Kidney capillary endothelial cell (primary cell): ENCODE data around the gene KIF5C.

Experiments
- DNase-seq: peaks from one replicate; pipeline ENCODE4 v3.0.0-alpha.2; 2018; ENCODE audit warnings: low spot score

KIF5C gene

DNA sequence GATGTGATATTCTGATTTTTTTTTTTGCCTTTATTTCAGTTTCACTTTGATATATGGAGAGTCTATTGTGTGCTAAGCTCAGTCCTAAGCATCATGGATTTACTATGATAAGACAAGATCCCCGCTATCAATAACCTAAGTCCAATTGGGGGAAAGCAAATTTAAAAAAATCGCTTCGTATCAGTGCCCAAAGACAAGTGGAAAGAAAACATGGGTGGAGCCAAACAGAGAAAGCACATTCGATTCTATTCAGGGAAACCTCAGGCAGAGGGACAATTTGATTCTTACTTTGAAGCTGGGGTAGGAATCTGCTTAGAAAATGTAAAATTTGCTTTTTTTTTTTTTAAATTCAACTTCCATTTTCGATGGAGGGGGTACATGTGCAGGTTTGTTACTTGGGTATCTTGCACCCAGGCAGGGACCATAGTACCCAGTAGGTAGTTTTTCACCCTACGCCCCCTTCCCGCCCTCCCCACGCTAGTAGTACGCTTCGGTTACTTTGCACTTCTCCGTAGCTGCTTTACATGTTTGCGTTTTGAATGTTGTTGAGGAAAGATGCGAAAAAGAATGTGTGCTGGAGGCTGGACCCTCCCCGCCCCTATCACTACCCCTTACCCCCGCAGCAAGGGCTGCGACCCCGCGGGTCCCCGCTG is 12.4 kb downstream of the KIF5C start:
- no peak for DNase-seq

- DNase-seq = no peak
These were observed 13.0 kb downstream of the KIF5C start for GRCh38 chr2:148888003-148888501.

GRCh38 chr2:148888986-148889385 is 14.0 kb downstream of the KIF5C start:
- no peak for DNase-seq

DNA sequence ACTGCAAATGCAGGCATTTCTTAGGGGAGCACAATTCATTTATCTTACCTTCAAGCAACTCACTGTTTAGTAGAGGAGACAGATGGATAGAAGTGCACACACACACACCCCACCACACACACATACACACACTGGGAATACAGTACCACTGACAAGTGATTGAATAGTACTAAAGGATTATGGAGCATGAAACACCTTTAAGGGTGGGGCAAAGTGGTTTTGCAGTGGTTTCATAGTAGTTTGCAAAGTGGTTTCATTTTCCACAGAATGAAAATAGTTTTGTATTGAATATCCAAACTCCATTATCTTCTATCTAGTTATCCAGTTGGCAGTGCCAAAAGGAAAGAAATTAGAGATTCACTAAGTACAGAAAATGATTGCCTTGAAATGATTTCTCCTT is 18.9 kb downstream of the KIF5C start:
- no peak for DNase-seq

DNA sequence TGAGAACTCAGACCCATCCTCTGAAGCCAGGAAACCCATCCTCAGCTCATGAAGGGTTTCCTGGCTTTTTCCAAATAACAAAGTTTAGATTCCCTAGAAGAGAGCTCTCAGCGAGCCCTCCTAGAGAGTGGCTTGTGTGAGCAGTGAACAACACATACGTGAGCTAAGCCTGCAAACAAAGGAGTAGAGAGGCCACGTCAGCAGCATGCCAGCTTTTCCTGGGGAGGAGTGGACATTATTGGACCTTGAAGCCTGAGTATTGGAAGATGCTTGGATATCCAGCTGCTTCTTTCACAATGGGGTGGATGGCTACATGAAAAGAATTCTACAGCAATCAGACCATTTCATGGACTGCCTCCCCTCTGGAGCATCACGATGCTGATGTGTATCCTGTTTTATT is 21.1 kb downstream of the KIF5C start:
- DNase-seq = no peak

DNA sequence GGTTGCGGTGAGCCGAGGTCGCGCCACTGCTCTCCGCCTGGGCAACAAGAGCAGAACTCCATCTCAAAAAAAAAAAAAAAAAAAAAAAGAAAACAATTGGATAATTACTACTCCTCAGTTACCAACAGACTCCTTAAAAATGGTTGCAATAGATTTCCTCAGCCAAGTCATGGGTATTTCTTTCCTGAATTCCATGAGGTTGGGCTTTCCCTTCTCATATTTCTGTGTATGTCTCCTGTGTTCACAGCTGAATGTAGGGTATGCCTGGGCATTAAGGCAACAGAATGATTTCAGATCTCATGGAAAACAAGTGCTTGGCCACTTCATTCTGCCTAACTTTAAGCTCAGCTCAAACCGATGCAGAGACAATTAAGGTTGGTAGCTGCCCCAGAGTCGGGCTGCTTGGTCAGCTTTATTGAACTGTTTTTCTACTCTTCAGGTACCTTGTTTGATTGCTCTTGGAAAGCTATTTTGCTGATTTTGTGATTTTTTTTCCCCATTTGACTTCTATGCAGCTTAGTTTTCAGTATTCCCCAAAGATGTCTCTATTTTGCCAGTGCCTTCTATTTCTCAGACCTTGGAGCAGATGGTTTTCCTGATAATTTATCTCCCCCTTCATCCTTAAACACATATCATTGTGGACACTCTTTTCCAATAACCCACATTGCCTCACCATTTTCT is 24.8 kb downstream of the KIF5C start:
- DNase-seq = no peak

DNA sequence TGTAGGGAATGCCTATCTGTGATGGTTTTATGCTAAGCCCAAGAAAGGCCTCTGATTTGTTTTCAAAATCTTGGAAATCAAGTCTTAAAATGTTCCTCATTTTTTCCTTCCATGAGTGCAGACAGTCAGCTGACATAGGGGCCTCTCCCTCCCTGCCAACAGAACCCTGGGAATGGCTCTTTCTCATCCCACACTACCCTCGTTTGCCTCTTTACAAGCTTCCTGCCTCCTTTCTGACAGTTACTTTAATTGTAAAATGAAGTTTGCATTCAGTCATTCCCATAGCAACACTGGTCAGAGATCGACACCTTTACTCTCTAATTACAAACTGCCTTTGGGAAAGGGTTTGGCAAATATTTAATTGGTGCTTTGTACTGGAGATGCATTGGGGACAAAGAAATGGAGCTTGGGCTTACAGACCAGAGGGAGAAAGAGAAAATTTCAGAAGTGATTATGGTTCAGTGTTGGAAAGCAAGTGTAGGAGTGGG is 25.4 kb downstream of the KIF5C start:
- no peak for DNase-seq

DNA sequence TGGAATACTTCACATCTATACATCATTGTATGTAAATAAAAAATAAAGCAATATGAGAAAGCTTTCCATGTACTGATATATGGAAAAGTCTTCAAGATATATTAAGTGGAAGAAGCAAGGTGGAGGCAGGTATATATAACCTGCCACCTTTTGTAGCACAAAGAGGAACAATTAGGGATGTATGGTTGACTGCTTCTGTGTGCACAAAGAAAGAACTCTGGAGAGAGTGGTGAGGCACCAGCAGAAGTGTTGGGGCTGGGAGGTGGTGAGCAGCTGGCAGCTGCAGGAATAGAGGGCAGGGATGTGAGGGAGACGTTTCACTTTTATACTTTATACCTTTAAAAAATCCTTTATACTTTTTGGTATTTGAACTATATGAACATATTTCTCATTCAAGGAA is 26.1 kb downstream of the KIF5C start:
- DNase-seq = no peak

DNA sequence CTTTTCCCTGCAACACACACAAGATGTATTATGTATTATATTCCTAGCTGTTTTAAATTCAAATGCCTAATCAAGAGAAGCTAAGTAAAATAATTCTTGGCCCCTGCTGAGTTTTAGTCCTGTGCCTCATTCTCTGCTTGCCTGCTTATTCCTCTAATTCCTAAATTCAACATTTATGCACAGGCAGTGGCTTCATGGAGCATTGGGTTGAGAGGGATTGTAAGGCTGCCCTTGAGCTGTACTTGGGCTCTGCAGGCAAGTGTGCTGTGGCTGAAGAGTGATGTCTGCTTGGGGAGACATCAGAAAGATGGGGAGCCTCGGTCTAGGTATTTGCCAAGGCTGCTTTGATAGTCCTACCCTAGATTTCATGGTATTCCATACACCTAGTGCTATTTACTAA is 27.8 kb downstream of the KIF5C start:
- no peak for DNase-seq

DNA sequence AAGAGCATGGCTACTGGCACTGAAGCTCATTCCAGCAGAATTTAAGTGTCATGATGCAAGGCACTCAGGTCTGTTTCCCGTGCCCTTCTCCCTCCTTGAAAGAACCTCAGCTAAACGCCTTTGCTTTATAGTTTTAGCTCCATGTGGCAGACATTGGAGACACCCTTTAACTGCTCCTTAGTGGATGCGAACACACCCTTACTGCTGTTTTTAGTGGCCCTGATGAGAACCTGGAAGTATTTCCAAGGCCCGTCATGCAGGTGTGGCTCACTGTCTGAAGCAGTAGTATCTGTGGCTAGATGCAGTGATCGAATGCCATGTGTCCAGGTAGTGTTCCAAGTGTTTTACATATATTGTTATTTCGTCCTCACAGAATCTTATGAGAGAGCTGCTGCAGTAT is 28.3 kb downstream of the KIF5C start:
- no peak for DNase-seq

DNA sequence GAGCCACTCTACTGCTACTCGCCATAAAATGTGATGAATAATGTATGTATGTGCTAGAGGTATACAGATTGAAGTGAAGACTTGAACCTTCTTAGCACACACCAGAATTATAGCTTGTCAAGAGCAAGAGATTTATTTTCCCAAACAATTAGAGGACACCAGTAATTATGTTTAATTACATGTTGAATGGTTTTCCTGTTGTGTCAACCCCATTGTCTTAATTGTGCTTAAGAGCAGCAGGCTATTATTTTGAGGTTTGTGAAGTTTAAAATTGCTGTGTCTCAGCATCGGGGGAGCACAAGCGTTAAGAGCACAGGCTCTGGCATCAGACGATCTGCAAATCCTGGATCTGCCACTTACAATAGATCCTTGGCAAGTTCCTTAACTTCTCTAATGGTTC is 29.0 kb downstream of the KIF5C start:
- no peak for DNase-seq

- DNase-seq = peak; percentile 15
These were observed 31.1 kb downstream of the KIF5C start for GRCh38 chr2:148906124-148906523.

- DNase-seq = no peak
These were observed 32.2 kb downstream of the KIF5C start for GRCh38 chr2:148907085-148907785.

- DNase-seq = no peak
These were observed 34.1 kb downstream of the KIF5C start for GRCh38 chr2:148909114-148909513.

DNA sequence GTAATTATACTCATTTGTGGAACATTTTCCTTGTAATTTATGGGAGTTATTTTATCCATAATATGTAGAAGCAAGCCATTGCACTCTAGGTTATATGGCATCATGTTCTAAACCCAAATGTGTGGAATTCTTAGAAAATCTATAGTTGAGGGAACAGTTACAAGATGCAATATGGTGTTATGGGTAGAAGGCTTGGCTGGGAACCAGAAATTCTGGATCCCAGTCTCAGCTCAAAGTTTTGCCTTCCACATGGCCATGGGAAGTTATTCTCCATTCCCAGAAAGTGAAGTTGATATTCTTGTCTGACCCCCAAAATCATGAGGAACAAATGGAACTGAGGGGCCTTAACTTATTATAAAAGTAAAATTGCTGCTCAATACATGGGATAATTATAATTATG is 38.0 kb downstream of the KIF5C start:
- DNase-seq = no peak

DNA sequence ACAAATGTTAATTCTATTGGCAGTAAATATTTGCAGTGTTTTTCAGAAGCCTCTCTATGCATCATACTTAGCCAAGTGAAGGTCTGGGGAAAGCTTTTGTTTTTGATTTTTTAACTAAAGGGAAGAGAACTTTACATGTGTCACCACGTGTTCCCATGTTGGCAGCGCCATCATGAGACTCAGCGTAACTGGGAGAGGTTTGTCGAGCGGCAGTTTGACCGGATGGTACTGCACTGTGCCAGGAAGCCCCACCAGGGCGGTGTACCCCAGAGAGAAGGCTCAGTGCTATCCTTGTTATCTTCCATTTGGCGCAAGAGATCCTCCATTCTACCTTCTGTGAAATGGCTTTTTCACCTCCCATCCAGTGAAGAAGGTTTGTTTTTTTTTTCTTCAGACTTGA is 38.5 kb downstream of the KIF5C start:
- DNase-seq = no peak

GRCh38 chr2:148914463-148914862 is 39.4 kb downstream of the KIF5C start:
- no peak for DNase-seq

DNA sequence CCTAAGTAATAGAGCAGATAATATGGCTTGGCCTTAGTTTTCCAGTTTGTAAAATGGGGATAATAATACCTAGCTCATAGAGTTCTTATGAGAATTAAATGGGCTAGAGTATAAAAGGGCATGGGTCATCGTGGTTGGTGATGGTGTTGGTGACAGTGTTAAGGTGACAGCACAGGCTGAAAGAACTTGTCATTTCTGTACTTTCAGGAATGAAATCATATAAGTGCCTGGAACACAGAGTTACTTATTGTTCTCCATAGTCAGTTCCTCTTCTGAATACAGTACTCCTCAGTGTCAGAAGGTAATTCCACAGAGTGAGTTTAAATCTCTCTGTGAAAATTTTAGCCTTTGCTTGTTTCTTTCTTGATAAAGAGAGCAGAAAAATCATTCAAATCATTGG is 42.4 kb downstream of the KIF5C start:
- DNase-seq = no peak

- no peak for DNase-seq
These were observed 43.5 kb downstream of the KIF5C start for GRCh38 chr2:148918554-148918953.

- DNase-seq = no peak
These were observed 45.5 kb downstream of the KIF5C start for GRCh38 chr2:148920559-148920958.

DNA sequence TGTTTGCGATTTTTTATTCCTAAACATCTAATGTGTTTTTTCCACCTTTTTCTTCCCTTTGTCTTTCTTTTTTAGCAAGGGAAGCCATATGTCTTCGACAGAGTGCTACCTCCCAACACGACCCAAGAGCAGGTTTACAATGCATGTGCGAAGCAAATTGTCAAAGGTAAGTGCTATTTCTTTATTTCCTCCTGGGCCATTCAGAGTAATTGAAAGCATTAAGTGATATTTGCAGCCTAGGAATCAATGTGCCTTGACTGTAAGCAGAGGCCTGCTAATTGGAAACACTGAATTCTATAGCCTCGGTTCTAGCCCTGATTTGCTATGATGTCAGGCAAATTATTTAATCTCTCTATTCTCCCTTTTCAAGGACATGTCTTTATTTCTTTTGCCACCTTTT is 47.0 kb downstream of the KIF5C start:
- no peak for DNase-seq

DNA sequence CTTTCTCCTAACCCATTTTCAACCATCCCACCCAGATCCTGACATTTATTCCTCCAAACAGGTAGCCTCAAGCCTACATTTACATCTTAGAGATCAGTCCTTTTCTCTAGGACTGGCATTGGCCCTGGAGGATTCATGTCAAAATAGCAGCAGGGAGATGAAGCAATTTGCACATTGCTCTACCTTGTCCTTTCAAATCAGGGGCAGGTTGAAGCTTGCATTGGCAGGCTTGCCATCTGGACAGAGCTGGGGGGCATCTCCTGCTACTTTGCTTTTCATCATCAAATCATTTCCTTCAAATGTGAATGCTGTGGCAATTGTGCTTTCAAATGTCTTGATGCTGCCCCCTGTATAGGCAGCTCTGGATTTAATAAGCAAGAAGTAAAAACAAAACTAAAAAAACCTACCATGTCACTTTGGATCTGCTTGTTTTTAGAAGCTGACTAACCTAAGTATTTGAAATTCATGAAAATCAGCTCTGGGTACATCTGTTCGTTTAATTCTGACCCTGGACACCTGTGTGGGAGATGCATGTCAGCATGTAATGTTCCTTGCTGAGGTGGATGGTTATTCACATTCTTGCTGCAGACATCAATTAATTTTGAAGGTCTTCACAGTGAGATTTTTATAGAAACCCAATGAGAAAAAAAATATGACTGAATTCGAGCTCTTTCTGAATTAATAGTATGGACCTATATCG is 47.9 kb downstream of the KIF5C start:
- no peak for DNase-seq
